NK-92 treated with Interleukin-12 subunit alpha and Interleukin-12 subunit beta, amount 100 ng/mL, for 24 hours (cell line): ENCODE measurements around the gene BTBD9.

Experiments used
- DNase-seq: peaks from one replicate; lab custom pipeline; 2025; lab: John Stamatoyannopoulos, UW

BTBD9 gene

DNA sequence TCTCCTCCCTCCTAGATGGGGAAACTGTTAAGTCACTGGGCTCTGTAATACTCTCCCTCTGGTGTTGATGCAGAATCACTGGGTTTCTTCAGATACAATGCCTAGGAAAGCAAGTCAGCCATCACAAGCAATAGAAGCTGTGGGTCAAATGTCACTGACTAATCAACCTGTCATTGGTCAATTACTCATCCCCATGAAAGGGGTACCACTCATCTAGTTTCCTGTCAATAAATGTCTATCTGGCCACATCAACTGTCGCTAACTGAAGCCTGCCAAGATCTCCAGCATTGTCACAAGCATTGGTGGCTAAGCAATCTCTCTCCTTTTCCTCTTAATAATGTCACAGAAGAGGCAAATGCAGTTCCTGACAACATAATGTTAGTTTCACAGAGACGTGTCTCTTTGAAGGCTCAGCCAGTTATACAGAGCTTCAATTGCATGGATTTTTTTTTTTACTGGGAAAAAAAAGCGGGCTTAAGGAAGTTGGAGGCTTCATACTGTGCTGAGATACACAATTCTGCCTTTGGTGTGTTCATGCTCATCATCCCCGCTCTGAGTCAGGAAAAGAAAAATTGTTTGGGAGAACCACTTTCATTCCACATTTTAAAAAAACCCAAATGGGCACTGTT, 355.9 kb downstream of the BTBD9 start:
- no peak for DNase-seq

DNA sequence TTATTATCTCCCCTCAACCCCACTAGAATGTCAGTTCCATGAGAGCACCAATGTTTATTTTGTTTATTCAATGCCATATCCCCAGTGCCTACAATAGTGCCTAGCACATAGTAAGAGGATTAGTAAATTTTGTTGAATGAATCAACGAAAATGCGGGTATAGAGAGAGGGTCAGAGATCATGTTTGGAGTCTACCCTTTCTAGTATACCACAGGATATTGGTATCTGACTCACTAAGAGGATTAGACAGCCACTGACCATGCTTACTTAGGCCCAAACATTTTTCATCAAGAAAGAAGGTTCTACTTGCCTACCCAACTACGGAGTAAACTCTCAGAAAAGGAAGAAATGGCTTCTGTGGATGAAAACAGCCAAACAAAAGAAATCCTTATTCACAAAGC, 356.8 kb downstream of the BTBD9 start:
- DNase-seq, result no peak

DNA sequence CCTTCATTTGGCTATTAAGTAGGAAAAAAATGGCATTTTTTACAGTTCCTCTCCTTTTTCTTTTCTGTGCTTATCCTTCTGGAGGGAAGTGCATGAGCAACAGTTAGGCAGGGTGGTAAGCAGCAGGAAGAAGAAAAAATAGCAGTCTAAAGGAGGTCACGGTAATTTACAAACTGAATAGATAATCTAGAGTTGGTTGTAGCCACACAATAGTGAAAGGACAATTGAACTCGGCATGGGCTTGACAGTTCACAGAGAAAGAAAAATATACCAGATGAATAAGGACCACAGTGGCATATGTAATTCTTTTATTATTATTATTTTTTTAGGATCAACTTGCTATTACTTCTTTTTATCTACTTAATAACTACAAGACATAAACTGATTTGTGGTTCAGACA, 358.6 kb downstream of the BTBD9 start:
- no peak for DNase-seq

GRCh38 chr6:38279963-38280588, 359.7 kb downstream of the BTBD9 start:
- no peak for DNase-seq

DNA sequence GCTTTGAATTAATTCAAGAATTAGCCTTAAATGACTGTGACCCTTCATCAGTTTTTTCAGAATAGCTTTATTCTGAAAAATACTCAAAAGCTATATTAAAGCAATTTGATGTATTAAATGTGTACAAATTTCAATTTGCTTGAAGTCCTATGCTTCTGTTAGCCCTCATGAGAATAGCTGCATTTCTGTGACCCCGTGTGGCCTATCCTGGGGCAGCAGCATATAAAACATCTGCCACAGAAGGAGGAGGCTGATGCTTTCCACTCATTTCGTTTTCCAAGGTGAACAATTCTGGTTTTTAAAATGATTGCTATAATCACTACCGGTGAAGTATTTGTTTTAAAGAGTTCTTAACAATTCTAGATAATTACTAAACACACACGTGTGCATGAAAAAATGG, 360.3 kb downstream of the BTBD9 start:
- no peak for DNase-seq

- no peak for DNase-seq
Measured at GRCh38 chr6:38273325-38273724, 366.4 kb downstream of the BTBD9 start.

DNA sequence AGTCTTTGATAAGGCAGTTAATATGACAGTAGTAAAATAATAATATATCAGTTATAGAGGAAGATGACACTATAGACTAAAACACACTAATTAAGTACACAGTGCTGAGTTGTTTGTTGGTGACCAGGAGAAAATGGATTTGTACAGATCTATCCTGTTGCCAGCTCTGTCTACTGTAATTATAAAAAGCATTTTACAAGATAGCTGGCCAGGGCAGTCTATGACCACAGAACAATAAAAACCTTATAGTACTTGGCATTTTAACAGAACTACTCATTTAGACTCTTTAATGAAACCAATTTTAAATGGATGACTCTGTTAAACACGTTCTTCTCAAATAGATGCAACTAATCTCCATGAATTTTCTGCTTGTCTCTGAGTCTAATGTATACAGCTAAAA, 367.5 kb downstream of the BTBD9 start:
- no peak for DNase-seq

DNA sequence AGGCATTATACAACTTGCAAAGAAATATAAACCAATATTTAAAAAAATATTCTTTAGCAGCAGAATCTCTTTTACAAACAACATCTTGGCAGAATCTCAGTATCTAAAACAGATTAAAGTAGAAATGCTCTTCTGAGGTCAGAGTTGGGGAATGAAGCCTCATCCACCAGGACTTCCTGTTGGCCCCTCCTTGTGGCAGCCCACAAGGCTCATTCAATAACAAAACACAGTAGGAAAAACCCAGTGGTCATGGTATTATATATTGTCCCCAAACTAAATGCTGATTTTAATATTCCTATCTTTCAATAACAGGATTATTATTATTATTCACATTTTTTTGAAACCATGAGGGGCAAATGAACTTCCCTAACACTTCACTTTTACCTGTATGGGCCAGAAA, 368.6 kb downstream of the BTBD9 start:
- DNase-seq, result no peak

- DNase-seq, result no peak
Measured at GRCh38 chr6:38270367-38270766, 369.4 kb downstream of the BTBD9 start.

DNA sequence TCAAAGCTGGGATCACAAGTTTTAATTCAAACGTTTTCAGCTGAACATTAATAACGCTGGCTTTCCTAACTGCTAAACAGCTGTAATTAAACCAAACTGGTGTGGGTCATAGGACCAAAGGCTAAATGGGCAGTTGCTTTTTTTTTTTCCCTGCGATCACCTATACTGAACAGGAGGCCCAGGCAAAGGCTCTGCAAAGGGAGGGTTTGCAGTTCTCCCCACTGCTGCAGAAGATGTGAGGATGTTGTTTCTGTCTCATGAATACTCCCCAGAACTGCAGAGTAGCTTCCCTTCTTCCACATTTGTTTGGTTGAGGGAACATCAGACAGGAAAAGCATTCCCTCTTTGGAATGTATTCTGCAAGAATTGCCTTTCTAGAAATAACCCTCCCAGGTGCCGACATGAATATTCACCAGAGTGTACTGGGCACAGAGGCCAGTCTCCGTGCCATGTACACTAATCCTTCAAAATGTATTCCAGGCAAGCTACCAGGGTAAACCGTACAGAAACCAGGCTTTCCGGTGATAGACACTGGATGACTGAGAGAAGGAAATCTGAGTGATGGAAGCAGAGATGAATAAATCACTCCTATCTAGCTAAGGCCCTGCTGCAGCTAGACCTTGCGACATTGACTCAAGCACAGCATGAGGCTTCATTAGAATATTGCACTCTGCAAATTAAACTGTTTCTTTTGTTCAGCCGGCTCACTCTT, 370.1 kb downstream of the BTBD9 start:
- DNase-seq, result no peak

DNA sequence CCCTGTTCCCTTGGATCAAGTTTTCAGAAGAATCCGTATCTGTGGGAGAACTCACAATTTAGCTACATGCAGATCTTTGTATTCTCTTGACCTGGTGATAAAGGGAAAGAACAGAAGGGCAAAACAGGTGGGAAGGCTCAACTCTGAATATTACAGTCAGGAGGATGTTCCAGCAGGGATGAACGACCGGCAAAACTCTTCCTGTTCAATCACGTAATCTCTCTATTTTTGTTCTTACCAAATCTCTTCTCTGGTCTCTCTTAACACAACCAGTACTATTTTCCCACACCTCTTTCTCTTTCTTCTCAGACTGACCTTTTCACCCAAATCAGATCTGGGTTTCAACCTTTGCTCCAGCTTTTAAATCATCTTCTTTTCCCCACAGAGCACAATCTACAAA, 371.4 kb downstream of the BTBD9 start:
- DNase-seq, result no peak

GRCh38 chr6:38266921-38267354, 372.8 kb downstream of the BTBD9 start:
- DNase-seq, result no peak

DNA sequence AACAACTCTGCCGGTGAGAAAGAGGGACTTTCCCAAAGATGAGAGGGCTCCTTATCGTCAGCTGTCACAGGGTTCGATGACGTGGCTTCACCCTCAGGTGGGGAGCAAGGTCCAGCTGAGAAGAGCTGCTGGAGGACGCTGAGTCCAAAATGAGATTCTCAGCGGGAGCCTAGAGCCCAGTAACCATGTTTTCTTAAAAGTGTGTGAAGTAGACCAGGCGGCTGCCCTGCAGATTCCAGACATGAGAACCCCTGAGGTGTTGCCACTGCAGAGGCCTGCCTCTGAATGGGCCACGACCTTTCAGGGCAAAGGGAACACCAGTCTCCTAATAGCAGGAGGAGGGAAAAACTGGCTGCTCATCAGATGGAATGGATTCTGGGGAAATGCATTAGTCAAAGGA, 375.1 kb downstream of the BTBD9 start:
- DNase-seq, result no peak

DNA sequence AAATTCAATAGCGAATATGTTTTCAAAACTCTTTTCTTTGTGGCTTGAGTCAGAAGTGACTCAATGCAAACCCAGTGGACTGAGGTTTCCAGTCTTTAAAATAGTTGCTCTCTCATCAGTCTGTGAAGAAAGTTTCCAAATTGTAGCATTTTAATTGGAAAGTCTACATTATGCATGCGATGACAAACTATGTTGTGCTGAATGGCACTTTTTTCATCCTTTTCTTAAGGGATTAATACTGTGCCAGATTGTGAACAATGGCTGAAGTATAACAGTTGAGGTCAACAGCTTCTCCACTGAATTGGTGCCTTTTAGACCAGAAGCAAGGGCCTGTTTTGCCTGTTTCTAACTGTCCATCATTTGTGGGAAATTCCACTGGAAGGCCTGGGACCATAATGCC, 377.1 kb downstream of the BTBD9 start:
- DNase-seq, result no peak

GRCh38 chr6:38262026-38262425, 377.7 kb downstream of the BTBD9 start:
- no peak for DNase-seq

DNA sequence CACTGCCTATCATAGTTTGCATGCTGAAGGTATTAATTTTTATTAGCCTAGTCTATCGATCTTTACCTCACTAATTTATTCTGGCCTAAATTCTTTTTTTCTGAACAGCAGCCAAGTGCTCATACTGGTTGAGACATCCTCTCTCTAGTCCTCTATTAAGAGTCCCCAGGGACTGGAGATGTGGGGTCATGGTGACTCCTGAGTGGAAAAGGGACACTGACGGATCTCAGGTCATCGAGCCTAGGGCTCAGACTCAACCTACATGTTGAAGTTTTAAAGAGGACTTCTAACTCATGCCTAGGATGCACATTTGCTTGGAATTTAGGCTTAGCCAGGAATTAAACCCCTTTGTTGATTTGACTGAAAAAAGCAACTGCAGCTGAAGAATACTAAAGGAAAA, 378.1 kb downstream of the BTBD9 start:
- DNase-seq, result no peak

DNA sequence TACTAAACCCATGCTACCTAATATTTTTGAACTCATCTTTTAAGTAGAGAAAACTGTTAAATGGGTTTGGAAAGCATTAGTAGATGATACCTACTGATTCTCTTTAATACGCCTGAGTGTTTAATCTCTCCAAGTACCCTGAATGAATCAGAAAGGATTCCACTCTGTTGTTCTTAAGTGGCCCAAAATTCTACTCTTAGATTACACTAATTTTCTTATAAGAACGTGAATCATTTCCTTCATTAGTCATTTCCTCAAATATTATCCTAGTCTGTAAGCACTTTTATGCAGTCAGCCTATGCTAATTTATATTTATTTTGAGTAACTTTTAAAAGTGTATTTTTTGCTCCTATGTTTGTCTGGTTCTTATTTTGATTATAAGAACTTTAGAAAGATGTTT, 380.0 kb downstream of the BTBD9 start:
- DNase-seq, result no peak

DNA sequence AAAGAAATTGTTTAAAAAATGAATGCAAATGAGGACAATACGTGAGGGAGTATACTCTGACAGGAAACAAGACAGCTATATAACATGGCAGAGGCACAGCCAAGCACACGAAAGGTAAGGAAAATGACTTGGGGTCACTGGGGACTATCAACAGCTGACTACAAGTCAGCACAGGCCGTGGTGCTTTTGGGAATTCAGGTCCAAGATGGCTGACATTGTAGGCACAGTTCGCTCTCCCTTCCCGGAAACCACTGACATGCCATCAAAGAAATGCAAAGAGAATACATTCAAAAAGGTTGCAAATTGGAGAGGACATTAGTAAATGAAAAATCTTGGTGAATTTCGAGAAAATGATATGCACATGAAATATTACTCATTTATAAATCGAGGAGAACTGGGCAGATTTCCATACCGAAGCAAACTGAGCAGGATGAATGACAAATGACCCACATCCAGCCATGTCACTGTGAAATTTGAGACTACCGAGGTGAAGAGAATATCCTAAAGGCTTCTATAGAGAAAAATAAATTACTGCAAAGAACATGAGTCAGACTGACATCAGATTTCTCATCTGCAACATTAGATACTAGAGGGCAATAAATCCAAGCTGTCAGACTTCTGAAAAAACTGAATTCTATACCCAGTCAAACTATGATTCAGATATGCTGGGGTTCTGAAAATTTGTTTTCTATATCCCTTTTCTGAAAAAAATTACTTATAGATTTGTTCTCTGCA, 391.1 kb downstream of the BTBD9 start:
- DNase-seq, result no peak

GRCh38 chr6:38245295-38245694, 394.4 kb downstream of the BTBD9 start:
- no peak for DNase-seq

DNA sequence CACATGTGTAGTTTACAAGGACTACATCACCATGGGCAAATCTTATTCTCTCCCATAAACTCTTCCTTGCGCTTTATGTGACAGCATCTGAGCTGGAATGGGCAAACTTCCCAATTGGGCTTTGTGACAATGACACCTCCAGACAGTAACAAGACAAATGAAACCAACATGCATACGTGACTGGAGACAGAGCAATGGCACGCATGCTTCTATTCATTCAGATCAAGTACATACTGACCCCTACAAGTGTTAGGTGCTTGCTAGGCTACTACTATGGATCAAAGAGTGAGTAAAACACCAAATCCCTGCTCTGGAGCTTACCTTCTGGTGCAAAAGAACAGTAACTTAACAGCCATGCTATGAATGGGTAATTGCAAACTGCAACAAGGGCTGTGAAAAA, 394.9 kb downstream of the BTBD9 start:
- DNase-seq, result no peak

GRCh38 chr6:38241200-38241871, 398.4 kb downstream of the BTBD9 start:
- DNase-seq, result no peak

DNA sequence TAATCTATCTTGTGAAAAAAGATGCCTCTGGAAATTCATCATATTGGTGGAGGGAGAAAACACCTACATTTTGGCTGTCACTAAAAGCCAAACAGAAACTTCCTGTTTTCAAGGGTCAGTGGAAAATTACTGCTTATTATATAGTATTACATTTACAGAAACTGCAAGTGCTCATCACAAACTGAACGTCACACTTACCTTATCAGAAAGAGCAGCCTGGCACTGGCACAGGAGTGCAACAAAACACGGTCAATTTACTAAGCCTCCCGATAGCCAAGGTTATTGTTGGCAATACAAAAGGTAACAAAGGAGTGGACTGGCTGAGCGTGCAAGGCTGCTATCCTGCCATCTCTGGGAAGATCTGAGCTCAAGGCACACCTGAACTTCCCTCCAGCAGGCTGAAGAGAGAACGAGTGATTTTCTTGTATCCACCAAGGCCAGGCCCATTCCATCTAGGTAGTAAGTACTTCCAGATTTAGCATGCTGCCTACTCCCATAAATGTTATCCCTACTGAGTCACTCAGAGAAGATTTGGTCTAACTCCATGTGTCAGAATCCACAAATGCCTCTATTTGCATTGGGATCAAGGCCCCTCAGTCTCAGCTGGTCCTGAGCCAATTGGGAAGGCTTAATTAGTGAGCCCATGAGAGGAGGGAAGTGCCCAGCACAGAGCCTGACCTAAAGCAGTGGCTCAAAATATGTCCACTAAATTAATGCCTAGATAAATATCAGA, 399.8 kb downstream of the BTBD9 start:
- no peak for DNase-seq
